ENCODE data around the gene ICAM5. TPM values are rescaled to one million over a fixed set of nuclear protein-coding genes. Genes with fewer than 3 reads are reported as not detected.
A peak's percentile ranks its signal among the peaks of the same experiment; 100 is the strongest.

Gene ICAM5
- total RNA-seq, 1 experiment from 2014 or later = 8.0 TPM

DNA sequence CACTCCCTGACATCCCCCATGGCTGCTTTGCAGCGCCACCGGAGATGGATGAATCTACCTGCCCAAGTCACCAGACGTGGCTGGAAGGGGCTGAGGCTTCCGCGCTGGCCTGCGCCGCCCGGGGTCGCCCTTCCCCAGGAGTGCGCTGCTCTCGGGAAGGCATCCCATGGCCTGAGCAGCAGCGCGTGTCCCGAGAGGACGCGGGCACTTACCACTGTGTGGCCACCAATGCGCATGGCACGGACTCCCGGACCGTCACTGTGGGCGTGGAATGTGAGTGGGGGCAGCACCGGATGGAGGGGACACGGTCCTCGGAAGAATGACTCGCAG lies 4.6 kb downstream of the ICAM5 start:
- ChIA-PET CTCF (interaction anchor here (0.6 to 9.0 kb wide), 6 partner anchors 23 to 113 kb away, joined by 3 to 180 read pairs (median 14); partner anchors contain the start of gene ICAM1), POLR2A (no interaction called here)
- DNase-seq (ENCODE audit: low spot score) (peak; percentile 68), ATAC-seq (no peak)
- no peak overlapping the region for H3K27ac Mint-ChIP-seq
- no peaks in the 10 kb centered on the region for H3K36me3 Mint-ChIP-seq
- H3K4me1 Mint-ChIP-seq = peaks cover 28% of the 10 kb centered on the region
- TF ChIP-seq TEAD4 (CRISPR knock-in tag; IDR thresholded peaks at IDR 0.05) (no peak), ZNF423 (CRISPR knock-in tag; IDR thresholded peaks at IDR 0.05) (no peak), ETV6 (CRISPR knock-in tag; IDR thresholded peaks at IDR 0.05) (no peak), OVOL2 (CRISPR knock-in tag; IDR thresholded peaks at IDR 0.05; ENCODE audit: borderline replicate concordance) (no peak), ZNF317 (CRISPR knock-in tag; IDR thresholded peaks at IDR 0.05; ENCODE audit: borderline replicate concordance, low read depth) (no peak), JUN (CRISPR knock-in tag; IDR thresholded peaks at IDR 0.05) (no peak), IRF2 (CRISPR knock-in tag; IDR thresholded peaks at IDR 0.05; ENCODE audit: borderline replicate concordance, low read depth) (no peak), ELF4 (CRISPR knock-in tag; IDR thresholded peaks at IDR 0.05; ENCODE audit: low read depth) (no peak), ZNF232 (CRISPR knock-in tag; IDR thresholded peaks at IDR 0.05) (no peak), ZNF121 (CRISPR knock-in tag; IDR thresholded peaks at IDR 0.05) (no peak)
- TF ChIP-seq, protein P1, sequence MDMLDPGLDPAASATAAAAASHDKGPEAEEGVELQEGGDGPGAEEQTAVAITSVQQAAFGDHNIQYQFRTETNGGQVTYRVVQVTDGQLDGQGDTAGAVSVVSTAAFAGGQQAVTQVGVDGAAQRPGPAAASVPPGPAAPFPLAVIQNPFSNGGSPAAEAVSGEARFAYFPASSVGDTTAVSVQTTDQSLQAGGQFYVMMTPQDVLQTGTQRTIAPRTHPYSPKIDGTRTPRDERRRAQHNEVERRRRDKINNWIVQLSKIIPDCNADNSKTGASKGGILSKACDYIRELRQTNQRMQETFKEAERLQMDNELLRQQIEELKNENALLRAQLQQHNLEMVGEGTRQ (CRISPR knock-in tag; IDR thresholded peaks at IDR 0.05) = no peak
- H3K9me3 Mint-ChIP-seq = no peaks in the 10 kb centered on the region
- peak overlapping the region; percentile 76; the same call in 1 of the 2 replicates for H3K4me3 Mint-ChIP-seq
- H3K27me3 Mint-ChIP-seq (ENCODE audit: low read depth) = peaks cover 97% of the 10 kb centered on the region

DNA sequence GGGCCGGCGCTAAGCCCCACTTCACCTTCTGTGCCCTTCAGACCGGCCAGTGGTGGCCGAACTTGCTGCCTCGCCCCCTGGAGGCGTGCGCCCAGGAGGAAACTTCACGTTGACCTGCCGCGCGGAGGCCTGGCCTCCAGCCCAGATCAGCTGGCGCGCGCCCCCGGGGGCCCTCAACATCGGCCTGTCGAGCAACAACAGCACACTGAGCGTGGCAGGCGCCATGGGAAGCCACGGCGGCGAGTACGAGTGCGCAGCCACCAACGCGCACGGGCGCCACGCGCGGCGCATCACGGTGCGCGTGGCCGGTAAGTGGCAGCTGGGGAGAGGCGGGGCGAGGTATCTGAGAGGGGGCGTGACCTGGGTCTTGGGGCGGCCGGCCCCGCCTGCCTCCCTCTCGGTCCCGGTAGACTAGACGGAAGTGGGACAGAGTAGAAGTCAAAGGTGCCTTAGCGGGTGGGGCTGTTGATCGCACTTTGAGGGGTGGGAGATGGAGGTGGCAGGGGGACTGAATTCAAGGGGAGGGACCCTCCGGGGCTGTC lies 5.6 kb downstream of the ICAM5 start:
- Mint-ChIP-seq H3K4me3 (peak overlapping the region; percentile 76), H3K27ac (no peak overlapping the region), H3K4me1 (peaks cover 25% of the 10 kb centered on the region), H3K27me3 (ENCODE audit: low read depth) (peaks cover 93% of the 10 kb centered on the region), H3K9me3 (no peaks in the 10 kb centered on the region), H3K36me3 (no peaks in the 10 kb centered on the region)
- no peak for TF ChIP-seq SMAD4 (CRISPR knock-in tag; IDR thresholded peaks at IDR 0.05)
- TF ChIP-seq, protein P2, sequence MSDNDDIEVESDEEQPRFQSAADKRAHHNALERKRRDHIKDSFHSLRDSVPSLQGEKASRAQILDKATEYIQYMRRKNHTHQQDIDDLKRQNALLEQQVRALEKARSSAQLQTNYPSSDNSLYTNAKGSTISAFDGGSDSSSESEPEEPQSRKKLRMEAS (CRISPR knock-in tag; IDR thresholded peaks at IDR 0.05) = 0 out of 2 replicates have a peak, but pooled peaks have one; percentile 48
- TF ChIP-seq ZBTB21 (CRISPR knock-in tag; IDR thresholded peaks at IDR 0.05; ENCODE audit: borderline replicate concordance) = no peak
- ChIA-PET POLR2A (interaction anchor here (0.7 to 1.0 kb wide), 3 partner anchors 14 to 45 kb away, joined by 3 to 4 read pairs (median 3); partner anchors contain the start of genes ICAM1 and ZGLP1), CTCF (interaction anchor here (1.0 to 2.4 kb wide), 10 partner anchors 9 to 122 kb away, joined by 3 to 22 read pairs (median 4); partner anchors contain the start of genes ICAM1 and ICAM4)
- ATAC-seq (0 out of 2 replicates have a peak, but pooled peaks have one; percentile 4), DNase-seq (ENCODE audit: low spot score) (peak; percentile 58)

DNA sequence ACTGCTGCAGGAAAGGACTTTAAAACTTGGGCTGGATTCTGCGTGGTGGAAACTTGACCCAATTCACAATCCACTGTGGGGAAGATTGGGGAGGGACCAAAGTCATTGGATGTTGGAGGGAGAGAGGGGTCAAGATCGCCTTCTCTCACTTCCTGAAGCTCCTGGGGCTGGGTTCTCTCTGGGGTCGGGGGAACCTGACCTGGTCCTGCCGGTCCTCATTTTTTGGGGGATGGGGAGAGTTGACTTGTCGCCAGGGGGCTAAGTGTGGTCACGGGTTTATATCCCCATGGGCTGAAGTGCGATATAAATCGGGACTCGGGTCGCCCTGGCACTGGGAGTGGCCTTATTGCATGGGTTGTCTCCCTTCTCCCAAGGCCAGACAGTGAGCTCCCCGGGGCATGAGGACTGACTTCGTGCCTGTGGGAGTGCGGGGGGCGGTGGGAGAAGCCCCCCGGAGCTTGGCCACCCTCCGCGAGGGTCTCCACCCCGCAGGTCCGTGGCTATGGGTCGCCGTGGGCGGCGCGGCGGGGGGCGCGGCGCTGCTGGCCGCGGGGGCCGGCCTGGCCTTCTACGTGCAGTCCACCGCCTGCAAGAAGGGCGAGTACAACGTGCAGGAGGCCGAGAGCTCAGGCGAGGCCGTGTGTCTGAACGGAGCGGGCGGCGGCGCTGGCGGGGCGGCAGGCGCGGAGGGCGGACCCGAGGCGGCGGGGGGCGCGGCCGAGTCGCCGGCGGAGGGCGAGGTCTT lies 6.3 kb downstream of the ICAM5 start:
- Mint-ChIP-seq H3K4me3 (peak overlapping the region; percentile 76), H3K4me1 (peaks cover 21% of the 10 kb centered on the region), H3K9me3 (no peaks in the 10 kb centered on the region), H3K27me3 (ENCODE audit: low read depth) (peaks cover 87% of the 10 kb centered on the region), H3K36me3 (no peaks in the 10 kb centered on the region), H3K27ac (no peak overlapping the region)
- ATAC-seq = no peak
- peak; percentile 61 for DNase-seq (ENCODE audit: low spot score)
- CTCF ChIA-PET = interaction anchor here (0.8 to 2.4 kb wide), 13 partner anchors 9 to 121 kb away, joined by 3 to 22 read pairs (median 4); partner anchors contain the start of genes ICAM1, ICAM4 and TYK2
- POLR2A ChIA-PET = interaction anchor here (0.7 to 1.0 kb wide), 3 partner anchors 14 to 44 kb away, joined by 3 to 4 read pairs (median 3); partner anchors contain the start of genes ICAM1 and ZGLP1
- TF ChIP-seq, protein P3, sequence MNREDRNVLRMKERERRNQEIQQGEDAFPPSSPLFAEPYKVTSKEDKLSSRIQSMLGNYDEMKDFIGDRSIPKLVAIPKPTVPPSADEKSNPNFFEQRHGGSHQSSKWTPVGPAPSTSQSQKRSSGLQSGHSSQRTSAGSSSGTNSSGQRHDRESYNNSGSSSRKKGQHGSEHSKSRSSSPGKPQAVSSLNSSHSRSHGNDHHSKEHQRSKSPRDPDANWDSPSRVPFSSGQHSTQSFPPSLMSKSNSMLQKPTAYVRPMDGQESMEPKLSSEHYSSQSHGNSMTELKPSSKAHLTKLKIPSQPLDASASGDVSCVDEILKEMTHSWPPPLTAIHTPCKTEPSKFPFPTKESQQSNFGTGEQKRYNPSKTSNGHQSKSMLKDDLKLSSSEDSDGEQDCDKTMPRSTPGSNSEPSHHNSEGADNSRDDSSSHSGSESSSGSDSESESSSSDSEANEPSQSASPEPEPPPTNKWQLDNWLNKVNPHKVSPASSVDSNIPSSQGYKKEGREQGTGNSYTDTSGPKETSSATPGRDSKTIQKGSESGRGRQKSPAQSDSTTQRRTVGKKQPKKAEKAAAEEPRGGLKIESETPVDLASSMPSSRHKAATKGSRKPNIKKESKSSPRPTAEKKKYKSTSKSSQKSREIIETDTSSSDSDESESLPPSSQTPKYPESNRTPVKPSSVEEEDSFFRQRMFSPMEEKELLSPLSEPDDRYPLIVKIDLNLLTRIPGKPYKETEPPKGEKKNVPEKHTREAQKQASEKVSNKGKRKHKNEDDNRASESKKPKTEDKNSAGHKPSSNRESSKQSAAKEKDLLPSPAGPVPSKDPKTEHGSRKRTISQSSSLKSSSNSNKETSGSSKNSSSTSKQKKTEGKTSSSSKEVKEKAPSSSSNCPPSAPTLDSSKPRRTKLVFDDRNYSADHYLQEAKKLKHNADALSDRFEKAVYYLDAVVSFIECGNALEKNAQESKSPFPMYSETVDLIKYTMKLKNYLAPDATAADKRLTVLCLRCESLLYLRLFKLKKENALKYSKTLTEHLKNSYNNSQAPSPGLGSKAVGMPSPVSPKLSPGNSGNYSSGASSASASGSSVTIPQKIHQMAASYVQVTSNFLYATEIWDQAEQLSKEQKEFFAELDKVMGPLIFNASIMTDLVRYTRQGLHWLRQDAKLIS (CRISPR knock-in tag; IDR thresholded peaks at IDR 0.05; ENCODE audit: borderline replicate concordance) = no peak
- TF ChIP-seq, protein P4, sequence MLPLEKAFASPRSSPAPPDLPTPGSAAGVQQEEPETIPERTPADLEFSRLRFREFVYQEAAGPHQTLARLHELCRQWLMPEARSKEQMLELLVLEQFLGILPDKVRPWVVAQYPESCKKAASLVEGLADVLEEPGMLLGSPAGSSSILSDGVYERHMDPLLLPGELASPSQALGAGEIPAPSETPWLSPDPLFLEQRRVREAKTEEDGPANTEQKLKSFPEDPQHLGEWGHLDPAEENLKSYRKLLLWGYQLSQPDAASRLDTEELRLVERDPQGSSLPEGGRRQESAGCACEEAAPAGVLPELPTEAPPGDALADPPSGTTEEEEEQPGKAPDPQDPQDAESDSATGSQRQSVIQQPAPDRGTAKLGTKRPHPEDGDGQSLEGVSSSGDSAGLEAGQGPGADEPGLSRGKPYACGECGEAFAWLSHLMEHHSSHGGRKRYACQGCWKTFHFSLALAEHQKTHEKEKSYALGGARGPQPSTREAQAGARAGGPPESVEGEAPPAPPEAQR (CRISPR knock-in tag; IDR thresholded peaks at IDR 0.05) = no peak
- no peak for TF ChIP-seq RORB (CRISPR knock-in tag; IDR thresholded peaks at IDR 0.05)
- TF ChIP-seq, protein P5, sequence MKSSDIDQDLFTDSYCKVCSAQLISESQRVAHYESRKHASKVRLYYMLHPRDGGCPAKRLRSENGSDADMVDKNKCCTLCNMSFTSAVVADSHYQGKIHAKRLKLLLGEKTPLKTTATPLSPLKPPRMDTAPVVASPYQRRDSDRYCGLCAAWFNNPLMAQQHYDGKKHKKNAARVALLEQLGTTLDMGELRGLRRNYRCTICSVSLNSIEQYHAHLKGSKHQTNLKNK (CRISPR knock-in tag; IDR thresholded peaks at IDR 0.05) = no peak
- TF ChIP-seq FOXP1 (CRISPR knock-in tag; IDR thresholded peaks at IDR 0.05; ENCODE audit: borderline replicate concordance) = peak; percentile 81
- TF ChIP-seq JUN (CRISPR knock-in tag; IDR thresholded peaks at IDR 0.05) = 0 out of 2 replicates have a peak, but pooled peaks have one; percentile 29
- TF ChIP-seq CREM (CRISPR knock-in tag; IDR thresholded peaks at IDR 0.05) = no peak
- no peak; the same call in 1 of the 2 replicates for TF ChIP-seq SP1 (CRISPR knock-in tag; conservative IDR thresholded peaks at IDR 0.05)
- no peak for TF ChIP-seq ZNF121 (CRISPR knock-in tag; IDR thresholded peaks at IDR 0.05)
- TF ChIP-seq, protein P6, sequence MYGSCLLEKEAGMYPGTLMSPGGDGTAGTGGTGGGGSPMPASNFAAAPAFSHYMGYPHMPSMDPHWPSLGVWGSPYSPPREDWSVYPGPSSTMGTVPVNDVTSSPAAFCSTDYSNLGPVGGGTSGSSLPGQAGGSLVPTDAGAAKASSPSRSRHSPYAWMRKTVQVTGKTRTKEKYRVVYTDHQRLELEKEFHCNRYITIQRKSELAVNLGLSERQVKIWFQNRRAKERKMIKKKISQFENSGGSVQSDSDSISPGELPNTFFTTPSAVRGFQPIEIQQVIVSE (CRISPR knock-in tag; IDR thresholded peaks at IDR 0.05; ENCODE audit: borderline replicate concordance) = no peak
- no peak for TF ChIP-seq KAT7 (CRISPR knock-in tag; IDR thresholded peaks at IDR 0.05; ENCODE audit: borderline replicate concordance)
- TF ChIP-seq IRF2 (CRISPR knock-in tag; IDR thresholded peaks at IDR 0.05; ENCODE audit: borderline replicate concordance, low read depth) = no peak

All from WTC11 (cell line).